Measurements from ENCODE around the gene GABRA4. TPM values are rescaled to one million over a fixed set of nuclear protein-coding genes. Genes with fewer than 3 reads are reported as not detected.

Gene GABRA4
- total RNA-seq, 2 donors from 2014 or later, result 0.28 TPM; not detected in 1

DNA sequence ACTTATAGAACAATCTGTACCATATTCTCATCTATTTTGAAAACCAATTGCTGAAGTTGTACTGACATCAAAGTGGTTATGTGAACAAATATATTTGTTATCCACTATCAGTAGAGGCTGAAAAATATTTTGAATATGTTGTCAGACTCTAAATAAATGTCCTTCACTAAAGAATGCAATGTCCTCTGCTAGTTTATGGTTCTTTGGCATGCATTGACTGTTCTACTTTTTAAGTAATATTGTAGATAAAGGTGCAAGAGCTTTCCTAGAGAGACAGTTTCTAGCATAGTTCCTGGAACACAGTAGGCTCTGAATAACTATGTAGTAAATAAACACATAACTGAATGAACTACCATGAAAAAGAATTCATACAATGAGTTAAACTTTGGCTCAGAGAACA is 66.2 kb downstream of the GABRA4 start:
- Histone ChIP-seq H3K36me3 (no peaks in the 10 kb centered on the region), H3K27ac (no peak overlapping the region), H3K4me3 (no peak overlapping the region), H3K9me3 (no peaks in the 10 kb centered on the region), H3K27me3 (replicated peaks; ENCODE audit: insufficient read depth) (no peaks in the 10 kb centered on the region), H3K4me1 (replicated peaks) (no peaks in the 10 kb centered on the region)
- intact Hi-C loops (cut with DNase I), result no loop called here
- DNase-seq (ENCODE audit: low spot score), result no peak
- no peak for TF ChIP-seq POLR2A (IDR thresholded peaks at IDR 0.05)
- TF ChIP-seq POLR2AphosphoS5 (IDR thresholded peaks at IDR 0.05), result no peak
- TF ChIP-seq, protein P1, sequence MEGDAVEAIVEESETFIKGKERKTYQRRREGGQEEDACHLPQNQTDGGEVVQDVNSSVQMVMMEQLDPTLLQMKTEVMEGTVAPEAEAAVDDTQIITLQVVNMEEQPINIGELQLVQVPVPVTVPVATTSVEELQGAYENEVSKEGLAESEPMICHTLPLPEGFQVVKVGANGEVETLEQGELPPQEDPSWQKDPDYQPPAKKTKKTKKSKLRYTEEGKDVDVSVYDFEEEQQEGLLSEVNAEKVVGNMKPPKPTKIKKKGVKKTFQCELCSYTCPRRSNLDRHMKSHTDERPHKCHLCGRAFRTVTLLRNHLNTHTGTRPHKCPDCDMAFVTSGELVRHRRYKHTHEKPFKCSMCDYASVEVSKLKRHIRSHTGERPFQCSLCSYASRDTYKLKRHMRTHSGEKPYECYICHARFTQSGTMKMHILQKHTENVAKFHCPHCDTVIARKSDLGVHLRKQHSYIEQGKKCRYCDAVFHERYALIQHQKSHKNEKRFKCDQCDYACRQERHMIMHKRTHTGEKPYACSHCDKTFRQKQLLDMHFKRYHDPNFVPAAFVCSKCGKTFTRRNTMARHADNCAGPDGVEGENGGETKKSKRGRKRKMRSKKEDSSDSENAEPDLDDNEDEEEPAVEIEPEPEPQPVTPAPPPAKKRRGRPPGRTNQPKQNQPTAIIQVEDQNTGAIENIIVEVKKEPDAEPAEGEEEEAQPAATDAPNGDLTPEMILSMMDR (IDR thresholded peaks at IDR 0.05), result no peak

DNA sequence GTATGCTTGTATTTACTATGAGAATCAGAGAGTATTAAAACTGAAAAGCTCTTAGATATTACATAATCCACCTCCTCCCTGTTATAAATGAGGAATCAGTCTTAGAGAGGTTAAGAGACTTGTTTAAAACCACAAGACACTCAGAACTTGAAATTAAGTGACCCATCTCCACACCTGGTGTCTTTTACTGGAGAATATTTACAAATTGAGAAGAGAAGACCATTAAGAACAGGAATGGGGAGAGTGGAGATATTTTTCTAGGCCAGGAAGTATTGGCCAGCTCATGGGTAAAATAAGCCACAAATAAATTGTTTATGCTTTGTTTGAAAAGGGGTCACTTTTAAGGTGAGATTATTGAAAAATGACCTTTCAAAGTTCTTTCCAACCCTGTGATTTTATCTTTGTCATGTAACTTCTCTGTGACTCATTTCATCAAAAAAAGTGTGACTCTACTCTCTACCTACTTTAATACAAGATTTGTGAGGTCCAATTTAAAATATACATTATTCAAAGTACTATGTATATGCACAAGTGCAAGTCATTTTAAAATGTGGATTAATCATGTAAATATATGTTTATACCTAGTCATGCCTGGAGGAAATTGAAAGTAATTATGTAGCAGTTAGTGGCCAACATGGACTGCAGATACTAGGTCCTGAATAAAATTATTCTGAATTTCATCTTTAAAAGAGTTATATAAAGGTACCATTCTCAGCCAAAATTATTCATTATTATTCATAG is 68.4 kb downstream of the GABRA4 start:
- intact Hi-C loops (cut with DNase I), result no loop called here
- TF ChIP-seq POLR2A (IDR thresholded peaks at IDR 0.05) (no peak), POLR2AphosphoS5 (IDR thresholded peaks at IDR 0.05) (no peak)
- TF ChIP-seq, protein P1 (IDR thresholded peaks at IDR 0.05), result no peak
- Histone ChIP-seq H3K36me3 (no peaks in the 10 kb centered on the region), H3K4me3 (no peak overlapping the region), H3K4me1 (replicated peaks) (no peaks in the 10 kb centered on the region), H3K27me3 (replicated peaks; ENCODE audit: insufficient read depth) (no peaks in the 10 kb centered on the region), H3K9me3 (no peaks in the 10 kb centered on the region), H3K27ac (no peak overlapping the region)
- no peak for DNase-seq (ENCODE audit: low spot score)

DNA sequence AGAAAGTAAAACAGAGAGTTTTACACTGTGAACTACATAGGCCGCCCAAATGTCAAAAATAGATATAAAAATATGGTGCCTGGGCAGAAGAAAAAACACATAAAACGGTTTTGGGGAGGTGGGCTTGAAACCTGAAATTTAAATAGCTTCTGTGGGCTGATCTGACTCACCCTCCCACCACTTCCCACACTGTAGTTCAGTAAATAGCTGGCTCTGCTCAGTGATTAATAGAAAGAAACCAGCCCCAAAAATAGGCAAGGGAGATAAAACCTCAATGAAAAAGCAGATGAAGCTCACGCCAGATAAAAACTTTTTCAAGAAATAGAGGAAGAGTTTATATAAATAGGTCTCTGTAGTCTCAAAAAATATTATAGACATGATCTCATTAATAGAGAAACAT is 71.2 kb downstream of the GABRA4 start:
- H3K27ac ChIP-seq, result no peak overlapping the region
- TF ChIP-seq, protein P1 (IDR thresholded peaks at IDR 0.05), result no peak
- TF ChIP-seq POLR2AphosphoS5 (IDR thresholded peaks at IDR 0.05) (no peak), POLR2A (IDR thresholded peaks at IDR 0.05) (no peak)
- H3K27me3 ChIP-seq (replicated peaks; ENCODE audit: insufficient read depth), result no peaks in the 10 kb centered on the region
- no peaks in the 10 kb centered on the region for H3K4me1 ChIP-seq (replicated peaks)
- 64% methylated on average over 3 of the region's 3 CpGs for WGBS
- H3K9me3 ChIP-seq, result no peaks in the 10 kb centered on the region
- no peak overlapping the region for H3K4me3 ChIP-seq
- DNase-seq (ENCODE audit: low spot score), result no peak
- intact Hi-C loops (cut with DNase I), result no loop called here
- H3K36me3 ChIP-seq, result no peaks in the 10 kb centered on the region

DNA sequence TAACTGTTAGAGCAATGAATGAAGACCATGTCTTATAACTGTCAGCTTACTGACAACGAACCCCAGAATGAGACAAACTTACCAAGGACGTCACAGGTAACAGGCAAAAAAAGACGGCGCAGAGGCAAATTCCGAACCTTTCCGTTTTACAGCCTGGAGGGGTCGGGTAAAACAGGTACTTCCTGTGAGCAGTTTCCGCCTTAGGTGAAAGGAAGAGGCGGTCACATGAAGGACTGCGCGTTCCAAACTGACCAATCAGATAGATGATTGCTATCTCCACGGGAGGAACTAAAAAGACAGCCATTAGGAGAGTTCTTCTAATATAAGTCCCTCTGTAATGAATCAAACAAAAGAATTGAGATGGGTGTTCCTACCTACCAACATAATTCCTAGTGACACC is 84.3 kb downstream of the GABRA4 start, which contains the start of gene COX7B2:
COX7B2 (minus strand) TSS at position 168 of the 400 bp plus-strand sequence. CDS start 174,053 bp downstream, outside the sequence.
- Histone ChIP-seq H3K4me3 (no peak within 1 kb of the TSS), H3K4me1 (replicated peaks) (no peaks in the 10 kb centered on the region), H3K27ac (no peak within 1 kb of the TSS), H3K27me3 (replicated peaks; ENCODE audit: insufficient read depth) (no peaks in the 10 kb centered on the region), H3K36me3 (no peaks in the 10 kb centered on the region), H3K9me3 (no peaks in the 10 kb centered on the region)
- DNase-seq (ENCODE audit: low spot score), result no peak
- intact Hi-C loops (cut with DNase I), result no loop called here
- TF ChIP-seq POLR2AphosphoS5 (IDR thresholded peaks at IDR 0.05) (no peak), POLR2A (IDR thresholded peaks at IDR 0.05) (no peak)
- TF ChIP-seq, protein P1 (IDR thresholded peaks at IDR 0.05), result no peak
- 93% methylated on average over 12 of the region's 12 CpGs for WGBS

DNA sequence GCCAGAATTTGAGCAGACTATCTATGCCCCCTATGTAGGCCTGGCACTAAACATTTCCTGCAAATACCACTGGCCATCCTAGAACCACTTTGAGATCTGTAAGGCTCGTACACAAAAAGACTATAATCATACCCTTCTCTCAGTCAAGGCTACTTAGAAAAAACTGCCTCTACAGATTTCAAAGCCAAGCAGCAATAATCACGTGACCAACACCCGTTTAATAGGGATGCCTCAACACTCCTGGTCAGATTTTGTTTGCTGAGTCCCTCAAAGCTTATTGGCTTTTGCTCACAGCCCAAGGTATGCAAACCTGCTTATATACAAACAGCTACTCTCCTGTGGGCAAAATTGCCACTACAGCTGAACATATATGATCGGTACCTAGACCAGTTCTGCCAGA is 85.2 kb downstream of the GABRA4 start:
- WGBS, result 58% methylated on average over 4 of the region's 4 CpGs
- no peaks in the 10 kb centered on the region for H3K36me3 ChIP-seq
- intact Hi-C loops (cut with DNase I), result no loop called here
- H3K9me3 ChIP-seq, result no peaks in the 10 kb centered on the region
- TF ChIP-seq, protein P1 (IDR thresholded peaks at IDR 0.05), result no peak
- no peak for TF ChIP-seq POLR2A (IDR thresholded peaks at IDR 0.05)
- TF ChIP-seq POLR2AphosphoS5 (IDR thresholded peaks at IDR 0.05), result no peak
- no peak overlapping the region for H3K27ac ChIP-seq
- H3K4me1 ChIP-seq (replicated peaks), result no peaks in the 10 kb centered on the region
- H3K4me3 ChIP-seq, result no peak overlapping the region
- no peak for DNase-seq (ENCODE audit: low spot score)
- H3K27me3 ChIP-seq (replicated peaks; ENCODE audit: insufficient read depth), result no peaks in the 10 kb centered on the region
